GM12878 (cell line): ENCODE results near the gene RNF41. TPM values are rescaled to one million over a fixed set of nuclear protein-coding genes. Genes with fewer than 3 reads are reported as not detected.

Source experiments
- BCL3 ChIP-seq: IDR thresholded peaks from 2 replicates; pipeline ENCODE4 v1.6.1; 2011; ENCODE audit warnings: borderline replicate concordance, low read depth, mild to moderate bottlenecking, moderate library complexity, low read length; ENCODE audit not compliant: insufficient read depth, poor library complexity, severe bottlenecking
- CBX5 ChIP-seq: sonication (generic); IDR thresholded peaks from 2 replicates; pipeline ENCODE4 v1.6.1; 2016; ENCODE audit warnings: low read depth, moderate library complexity, mild to moderate bottlenecking, inconsistent platforms
- CEBPZ ChIP-seq: fragments of 150-350 bp; IDR thresholded peaks from 2 replicates; pipeline ENCODE4 v1.6.1; 2016; ENCODE audit warnings: low read depth, low read length
- CHD1 ChIP-seq: IDR thresholded peaks from 2 replicates; pipeline ENCODE4 v1.6.1; 2012; ENCODE audit warnings: low read depth, low read length, improper control_type of control experiment
- DPF2 ChIP-seq: fragments of 450-650 bp; IDR thresholded peaks from 2 replicates; pipeline ENCODE4 v1.6.1; 2017; ENCODE audit warnings: mild to moderate bottlenecking
- E4F1 ChIP-seq: fragments of 450-650 bp; IDR thresholded peaks from 2 replicates; pipeline ENCODE4 v1.6.1; 2018; ENCODE audit warnings: borderline replicate concordance, mild to moderate bottlenecking; ENCODE audit not compliant: partially characterized antibody
- IKZF2 ChIP-seq, 2 experiments: fragments of 450-650 bp; IDR thresholded peaks; 2 replicates each; pipeline ENCODE4 v1.6.1; 2017; ENCODE audit warnings: mild to moderate bottlenecking in 2 of 2, moderate library complexity in 2 of 2
- IRF3 ChIP-seq: fragments of 450-650 bp; IDR thresholded peaks from 2 replicates; pipeline ENCODE4 v1.6.1; 2014; ENCODE audit warnings: mild to moderate bottlenecking
- IRF4 ChIP-seq: IDR thresholded peaks from 2 replicates; pipeline ENCODE4 v1.6.1; 2011; ENCODE audit warnings: low read depth, low read length
- JUND ChIP-seq: IDR thresholded peaks from 2 replicates; pipeline ENCODE4 v1.6.1; 2012; ENCODE audit warnings: low read depth, mild to moderate bottlenecking, low read length, improper control_type of control experiment, moderate library complexity
- MXI1 ChIP-seq: fragments of 150-350 bp; IDR thresholded peaks from 2 replicates; pipeline ENCODE4 v1.6.1; 2011; ENCODE audit warnings: low read depth, mild to moderate bottlenecking, inconsistent platforms, low read length, improper control_type of control experiment
- NKRF ChIP-seq: fragments of 450-650 bp; conservative IDR thresholded peaks from 2 replicates; pipeline ENCODE4 v1.6.1; 2017; ENCODE audit warnings: mild to moderate bottlenecking, moderate library complexity
- NR2C2 ChIP-seq: IDR thresholded peaks from 2 replicates; pipeline ENCODE4 v1.6.1; 2011; ENCODE audit warnings: borderline replicate concordance, low read depth; ENCODE audit not compliant: control insufficient read depth, insufficient read length
- RELA ChIP-seq: fragments of 450-650 bp; IDR thresholded peaks from 2 replicates; pipeline ENCODE4 v1.8.0; 2014; ENCODE audit warnings: borderline replicate concordance; ENCODE audit not compliant: partially characterized antibody
- TBL1XR1 ChIP-seq: IDR thresholded peaks from 2 replicates; pipeline ENCODE4 v1.6.1; 2012; ENCODE audit warnings: low read depth, low read length, improper control_type of control experiment
- WRNIP1 ChIP-seq: IDR thresholded peaks from 2 replicates; pipeline ENCODE4 v1.6.1; 2011; ENCODE audit warnings: low read depth, low read length, improper control_type of control experiment, borderline replicate concordance
- YBX1 ChIP-seq: fragments of 450-650 bp; IDR thresholded peaks from 2 replicates; pipeline ENCODE4 v1.6.1; 2016; ENCODE audit warnings: antibody characterized with exemption
- ZBED1 ChIP-seq: IDR thresholded peaks from 2 replicates; pipeline ENCODE4 v1.6.1; 2016; ENCODE audit warnings: borderline replicate concordance
- ZNF622 ChIP-seq: fragments of 450-650 bp; IDR thresholded peaks from 2 replicates; pipeline ENCODE4 v1.6.1; 2017; ENCODE audit warnings: mild to moderate bottlenecking, inconsistent platforms
- polyA plus RNA-seq, 11 experiments: library from polyadenylated mRNA; depleted of rRNA in 4 of 11; unstranded in 6 of 11; stranded (reverse) in 5 of 11; fragments of >200 nt; fragmentation: Nextera tagmentation in 4 of 11; fragmentation: Illumina TruSeq in 1 of 11; extraction: Ambion mirVana in 4 of 11; extraction: Trizol in 1 of 11; gene quantifications; 1 replicate in 1 of 11; 2 replicates in 10 of 11; pipeline versions ENCODE4 v1.2.1 to v1.2.3, GENCODE V29; 2011 to 2016; ENCODE audit warnings: inconsistent platforms in 2 of 11, missing spikeins in 2 of 11, low read depth in 1 of 11
- total RNA-seq, 4 experiments: library from RNA; depleted of rRNA in 3 of 4; stranded (reverse); fragments of >200 nt in 3 of 4; fragmentation: Illumina TruSeq in 1 of 4; extraction: Trizol in 1 of 4; gene quantifications; 2 replicates each; pipeline versions ENCODE4 v1.2.1 to v1.2.3, GENCODE V29; 2013 to 2021

Gene RNF41
- total and polyA plus RNA-seq, 10 of the 15 experiments (the other 5 are each of a cell fraction or from before 2014, with no cell fraction given) = 11.1 to 47.8 (median 30.6) TPM

- 0 out of 2 replicates have a peak, but pooled peaks have one; percentile 15 for TF ChIP-seq CEBPZ
- TF ChIP-seq E4F1 = peak; percentile 29
- no peak for TF ChIP-seq YBX1
- TF ChIP-seq ZNF622 = no peak
- TF ChIP-seq IKZF2 (IDR thresholded peaks at IDR 0.05) = peak; percentile 78 to 88
- TF ChIP-seq IRF4 = no peak; the same call in 1 of the 2 replicates
- TF ChIP-seq RELA = no peak
- TF ChIP-seq ZBED1 = peak; percentile 24; the same call in 1 of the 2 replicates
- TF ChIP-seq NR2C2 = no peak
- peak; percentile 70 for TF ChIP-seq DPF2
- TF ChIP-seq WRNIP1 = no peak
- no peak for TF ChIP-seq CHD1
- TF ChIP-seq TBL1XR1 = 0 out of 2 replicates have a peak, but pooled peaks have one; percentile 3
- peak; percentile 55 for TF ChIP-seq NKRF
- peak; percentile 56 for TF ChIP-seq BCL3
- TF ChIP-seq JUND = peak; percentile 98
- TF ChIP-seq MXI1 = peak; percentile 46
- no peak for TF ChIP-seq IRF3
- no peak for TF ChIP-seq CBX5
Measured at GRCh38 chr12:56158029-56158925, 63.4 kb downstream of the RNF41 start, which contains the start of gene MYL6 (continued).
